Measurements from ENCODE around the gene PI16. TPM values are rescaled to one million over a fixed set of nuclear protein-coding genes. Genes with fewer than 3 reads are reported as not detected.

The PI16 gene
- total RNA-seq, 2 donors from 2014 or later = 7.9 to 18.0 TPM

GRCh38 chr6:36969240-36969691 is 14.7 kb downstream of the PI16 start:
- H3K36me3 ChIP-seq = peaks cover 21 to 27% of the 10 kb centered on the region in 2 donors
- H3K4me1 ChIP-seq (replicated peaks) = no peaks in the 10 kb centered on the region
- no peak for TF ChIP-seq POLR2AphosphoS5 (IDR thresholded peaks at IDR 0.05)
- TF ChIP-seq CTCF (IDR thresholded peaks at IDR 0.05) = no peak
- TF ChIP-seq POLR2A (IDR thresholded peaks at IDR 0.05) = no peak
- H3K4me3 ChIP-seq = no peak overlapping the region
- no peaks in the 10 kb centered on the region for H3K27me3 ChIP-seq (replicated peaks; ENCODE audit: insufficient read depth)
- H3K27ac ChIP-seq = no peak overlapping the region
- intact Hi-C loops (cut with DNase I) = no loop called here
- H3K9me3 ChIP-seq = no peaks in the 10 kb centered on the region
- 65% methylated on average over 14 of the region's 14 CpGs for WGBS
- DNase-seq (ENCODE audit: low spot score) = no peak

- no peaks in the 10 kb centered on the region for H3K27me3 ChIP-seq (replicated peaks; ENCODE audit: insufficient read depth)
- no peaks in the 10 kb centered on the region for H3K9me3 ChIP-seq
- 90% methylated on average over 17 of the region's 17 CpGs for WGBS
- H3K4me3 ChIP-seq = no peak overlapping the region
- no peak for TF ChIP-seq POLR2AphosphoS5 (IDR thresholded peaks at IDR 0.05)
- TF ChIP-seq CTCF (IDR thresholded peaks at IDR 0.05) = no peak
- TF ChIP-seq POLR2A (IDR thresholded peaks at IDR 0.05) = no peak
- intact Hi-C loops (cut with DNase I) = loop anchor here (5.0 kb wide), 1 partner anchor 53 kb away; no protein-coding TSS in a partner anchor
- peaks cover 21 to 31% of the 10 kb centered on the region in 2 donors for H3K36me3 ChIP-seq
- H3K27ac ChIP-seq = no peak overlapping the region
- DNase-seq (ENCODE audit: low spot score) = no peak
- no peaks in the 10 kb centered on the region for H3K4me1 ChIP-seq (replicated peaks)
Observed at GRCh38 chr6:36969988-36970891, 15.7 kb downstream of the PI16 start.

- H3K36me3 ChIP-seq = peaks cover 29 to 40% of the 10 kb centered on the region in 2 donors
- intact Hi-C loops (cut with DNase I) = loop anchor here (5.0 kb wide), 1 partner anchor 54 kb away; no protein-coding TSS in a partner anchor
- DNase-seq (ENCODE audit: low spot score) = no peak
- WGBS = 78% methylated on average over 17 of the region's 17 CpGs
- H3K4me3 ChIP-seq = no peak overlapping the region
- no peak for TF ChIP-seq POLR2AphosphoS5 (IDR thresholded peaks at IDR 0.05)
- no peaks in the 10 kb centered on the region for H3K4me1 ChIP-seq (replicated peaks)
- H3K9me3 ChIP-seq = no peaks in the 10 kb centered on the region
- H3K27me3 ChIP-seq (replicated peaks; ENCODE audit: insufficient read depth) = no peaks in the 10 kb centered on the region
- peak overlapping the region; percentile 21 to 45 for H3K27ac ChIP-seq
Observed at GRCh38 chr6:36970892-36971842, 16.6 kb downstream of the PI16 start.

GRCh38 chr6:36971921-36972673 is 17.6 kb downstream of the PI16 start:
- H3K9me3 ChIP-seq = no peaks in the 10 kb centered on the region
- peaks cover 32 to 47% of the 10 kb centered on the region in 2 donors for H3K36me3 ChIP-seq
- no peaks in the 10 kb centered on the region for H3K27me3 ChIP-seq (replicated peaks; ENCODE audit: insufficient read depth)
- no peaks in the 10 kb centered on the region for H3K4me1 ChIP-seq (replicated peaks)
- no peak for TF ChIP-seq POLR2AphosphoS5 (IDR thresholded peaks at IDR 0.05)
- TF ChIP-seq CTCF (IDR thresholded peaks at IDR 0.05) = no peak
- no peak for TF ChIP-seq POLR2A (IDR thresholded peaks at IDR 0.05)
- intact Hi-C loops (cut with DNase I) = loop anchor here (5.0 kb wide), 1 partner anchor 55 kb away; no protein-coding TSS in a partner anchor
- WGBS = 57% methylated on average over 14 of the region's 14 CpGs
- no peak overlapping the region for H3K4me3 ChIP-seq
- DNase-seq (ENCODE audit: low spot score) = no peak
- H3K27ac ChIP-seq = peak overlapping the region; percentile 45 to 68
